Measurements from ENCODE around the gene CASZ1.

The CASZ1 gene

GRCh38 chr1:10673109-10673711 lies 123.2 kb downstream of the CASZ1 start:
- Histone ChIP-seq H4K20me1 (ENCODE audit: insufficient read depth, low read length) (peaks cover 63% of the 10 kb centered on the region), H3K9me3 (ENCODE audit: insufficient read depth, low read length, severe bottlenecking) (no peaks in the 10 kb centered on the region), H3K4me2 (ENCODE audit: insufficient read depth, low read length) (no peak overlapping the region), H2AFZ (ENCODE audit: low read depth, low read length) (no peak overlapping the region), H3K4me1 (ENCODE audit: insufficient read depth, low read length) (no peaks in the 10 kb centered on the region), H3K4me3 (ENCODE audit: low read depth in 1 of 2, low read length in 2 of 2) (no peak overlapping the region), H3K27ac (ENCODE audit: low read length) (no peak overlapping the region), H3K36me3 (ENCODE audit: insufficient read depth, low read length) (no peaks in the 10 kb centered on the region), H3K9ac (ENCODE audit: low read depth, low read length) (no peak overlapping the region), H3K27me3 (ENCODE audit: insufficient read depth, low read length, poor library complexity) (no peaks in the 10 kb centered on the region), H3K79me2 (ENCODE audit: insufficient read depth, low read length) (0 out of 2 replicates have a peak, but pooled peaks cover 1% of the 10 kb centered on the region)
- no peak for TF ChIP-seq EZH2 (IDR thresholded peaks at IDR 0.05; ENCODE audit: borderline replicate concordance, low read depth, low read length, severe bottlenecking)
- TF ChIP-seq CTCF (IDR thresholded peaks at IDR 0.05; ENCODE audit: borderline replicate concordance, extremely low read depth, low read length, poor library complexity, severe bottlenecking) = no peak
- no peak for ATAC-seq (ENCODE audit: insufficient read depth, low read depth)
- no peak for DNase-seq

- Histone ChIP-seq H3K27ac (ENCODE audit: low read length) (no peak overlapping the region), H3K4me3 (ENCODE audit: low read depth in 1 of 2, low read length in 2 of 2) (no peak overlapping the region), H4K20me1 (ENCODE audit: insufficient read depth, low read length) (peaks cover 56% of the 10 kb centered on the region), H3K79me2 (ENCODE audit: insufficient read depth, low read length) (0 out of 2 replicates have a peak, but pooled peaks cover 1% of the 10 kb centered on the region), H3K36me3 (ENCODE audit: insufficient read depth, low read length) (no peaks in the 10 kb centered on the region), H2AFZ (ENCODE audit: low read depth, low read length) (no peak overlapping the region), H3K4me1 (ENCODE audit: insufficient read depth, low read length) (no peaks in the 10 kb centered on the region), H3K27me3 (ENCODE audit: insufficient read depth, low read length, poor library complexity) (no peaks in the 10 kb centered on the region), H3K9ac (ENCODE audit: low read depth, low read length) (no peak overlapping the region), H3K4me2 (ENCODE audit: insufficient read depth, low read length) (no peak overlapping the region), H3K9me3 (ENCODE audit: insufficient read depth, low read length, severe bottlenecking) (no peaks in the 10 kb centered on the region)
- TF ChIP-seq EZH2 (IDR thresholded peaks at IDR 0.05; ENCODE audit: borderline replicate concordance, low read depth, low read length, severe bottlenecking) (no peak), CTCF (IDR thresholded peaks at IDR 0.05; ENCODE audit: borderline replicate concordance, extremely low read depth, low read length, poor library complexity, severe bottlenecking) (no peak)
- no peak for DNase-seq
- ATAC-seq (ENCODE audit: insufficient read depth, low read depth) = no peak
These were observed 123.9 kb downstream of the CASZ1 start for GRCh38 chr1:10672343-10673050.

- TF ChIP-seq EZH2 (IDR thresholded peaks at IDR 0.05; ENCODE audit: borderline replicate concordance, low read depth, low read length, severe bottlenecking) = no peak
- no peak for TF ChIP-seq CTCF (IDR thresholded peaks at IDR 0.05; ENCODE audit: borderline replicate concordance, extremely low read depth, low read length, poor library complexity, severe bottlenecking)
- Histone ChIP-seq H3K79me2 (ENCODE audit: insufficient read depth, low read length) (0 out of 2 replicates have a peak, but pooled peaks cover 1% of the 10 kb centered on the region), H3K27me3 (ENCODE audit: insufficient read depth, low read length, poor library complexity) (no peaks in the 10 kb centered on the region), H3K4me3 (ENCODE audit: low read depth in 1 of 2, low read length in 2 of 2) (no peak overlapping the region), H3K4me1 (ENCODE audit: insufficient read depth, low read length) (no peaks in the 10 kb centered on the region), H3K36me3 (ENCODE audit: insufficient read depth, low read length) (no peaks in the 10 kb centered on the region), H3K9ac (ENCODE audit: low read depth, low read length) (no peak overlapping the region), H4K20me1 (ENCODE audit: insufficient read depth, low read length) (peaks cover 56% of the 10 kb centered on the region), H3K27ac (ENCODE audit: low read length) (no peak overlapping the region), H3K4me2 (ENCODE audit: insufficient read depth, low read length) (no peak overlapping the region), H2AFZ (ENCODE audit: low read depth, low read length) (no peak overlapping the region), H3K9me3 (ENCODE audit: insufficient read depth, low read length, severe bottlenecking) (no peaks in the 10 kb centered on the region)
- DNase-seq (no peak), ATAC-seq (ENCODE audit: insufficient read depth, low read depth) (no peak)
These were observed 124.7 kb downstream of the CASZ1 start for GRCh38 chr1:10671622-10672342.

Measured in DND-41 (cell line).